ENCODE data around the gene CPNE4.

DNA sequence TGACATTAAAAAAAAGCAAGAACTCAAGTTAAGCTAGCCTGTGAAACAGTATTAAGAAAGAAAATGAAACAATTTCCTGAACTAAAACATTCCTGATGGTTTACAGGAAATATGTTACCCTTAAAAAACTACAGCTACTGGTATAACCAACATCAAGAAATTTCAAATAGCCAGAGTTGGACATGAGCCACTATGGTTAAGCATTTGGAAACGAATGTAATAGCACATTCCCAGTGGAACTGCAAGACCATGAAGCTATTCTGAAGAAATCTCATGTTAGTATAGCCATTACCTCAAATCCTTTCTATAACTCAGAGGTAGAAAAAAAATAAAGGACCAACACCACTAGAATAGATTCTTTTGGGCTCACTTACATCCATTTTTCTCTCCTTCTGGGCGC is 30.2 kb downstream of the CPNE4 start:
- TF ChIP-seq SUZ12 (IDR thresholded peaks at IDR 0.05; ENCODE audit: extremely low read depth, insufficient read depth, insufficient read length) = no peak
- TF ChIP-seq YY1 (IDR thresholded peaks at IDR 0.05; ENCODE audit: insufficient read depth, insufficient read length) = no peak
- no peak for TF ChIP-seq ZNF274 (IDR thresholded peaks at IDR 0.05; ENCODE audit: low read depth, low read length)
